Stimulated activated effector memory CD8-positive, alpha-beta T cell treated with anti-CD3 and anti-CD28 coated beads, Interleukin-12 subunit alpha, Interleukin-12 subunit beta, amount 100 ng/mL, for 72 hours (primary cell): ENCODE data around the gene VPS35.

Source experiments
- ATAC-seq: fragments of 150-1000 bp; cut with Tn5 transposase; 2 replicates; pipeline ENCODE4 v1.10.0; 2021
- DNase-seq, 2 donors: peaks; one replicate each; pipeline ENCODE4 v3.0.0; 2021 to 2022; ENCODE audit warnings: low spot score in 2 of 2
- H3K27ac Mint-ChIP-seq: one replicate; pipeline ENCODE4 v1.8.0; 2022; ENCODE audit warnings: mild to moderate bottlenecking, mixed read lengths
- H3K36me3 Mint-ChIP-seq: one replicate; pipeline ENCODE4 v1.8.0; 2022; ENCODE audit warnings: mild to moderate bottlenecking, mixed read lengths
- H3K4me1 Mint-ChIP-seq: one replicate; pipeline ENCODE4 v1.8.0; 2022; ENCODE audit warnings: mixed read lengths
- H3K4me3 Mint-ChIP-seq: one replicate; pipeline ENCODE4 v1.8.0; 2022; ENCODE audit warnings: mild to moderate bottlenecking, mixed read lengths
- H3K9me3 Mint-ChIP-seq: one replicate; pipeline ENCODE4 v1.8.0; 2022; ENCODE audit warnings: mixed read lengths

The VPS35 gene

GRCh38 chr16:46688654-46689364 lies at the start of gene VPS35:
VPS35 (minus strand) TSS chr16:46689178; CDS start chr16:46689133, 45 bp downstream.
- Mint-ChIP-seq H3K36me3 (peaks cover 22% of the 10 kb centered on the region), H3K4me3 (no peak within 1 kb of the TSS), H3K4me1 (peaks cover 43% of the 10 kb centered on the region), H3K9me3 (no peaks in the 10 kb centered on the region), H3K27ac (no peak within 1 kb of the TSS)
- DNase-seq (peak in 1 of 2 donors; percentile 98), ATAC-seq (peak; percentile 93)

GRCh38 chr16:46737621-46738214 lies 48.7 kb upstream of the VPS35 start:
- H3K9me3 Mint-ChIP-seq = no peaks in the 10 kb centered on the region
- no peak overlapping the region for H3K4me3 Mint-ChIP-seq
- DNase-seq = no peak
- ATAC-seq = no peak
- H3K27ac Mint-ChIP-seq = no peak overlapping the region
- no peaks in the 10 kb centered on the region for H3K36me3 Mint-ChIP-seq
- peaks cover 5% of the 10 kb centered on the region for H3K4me1 Mint-ChIP-seq

GRCh38 chr16:46736695-46737094 lies 47.7 kb upstream of the VPS35 start:
- H3K4me1 Mint-ChIP-seq = no peaks in the 10 kb centered on the region
- H3K4me3 Mint-ChIP-seq = no peak overlapping the region
- ATAC-seq (no peak), DNase-seq (no peak)
- no peak overlapping the region for H3K27ac Mint-ChIP-seq
- no peaks in the 10 kb centered on the region for H3K36me3 Mint-ChIP-seq
- H3K9me3 Mint-ChIP-seq = no peaks in the 10 kb centered on the region

GRCh38 chr16:46733319-46733830 lies 44.4 kb upstream of the VPS35 start:
- no peak for DNase-seq
- H3K27ac Mint-ChIP-seq = no peak overlapping the region
- H3K4me1 Mint-ChIP-seq = no peaks in the 10 kb centered on the region
- H3K4me3 Mint-ChIP-seq = no peak overlapping the region
- no peaks in the 10 kb centered on the region for H3K9me3 Mint-ChIP-seq
- no peaks in the 10 kb centered on the region for H3K36me3 Mint-ChIP-seq
- ATAC-seq = no peak

GRCh38 chr16:46732561-46732960 lies 43.6 kb upstream of the VPS35 start:
- H3K9me3 Mint-ChIP-seq = no peaks in the 10 kb centered on the region
- ATAC-seq (no peak), DNase-seq (no peak)
- no peaks in the 10 kb centered on the region for H3K4me1 Mint-ChIP-seq
- H3K27ac Mint-ChIP-seq = no peak overlapping the region
- H3K36me3 Mint-ChIP-seq = no peaks in the 10 kb centered on the region
- no peak overlapping the region for H3K4me3 Mint-ChIP-seq

- Mint-ChIP-seq H3K9me3 (no peaks in the 10 kb centered on the region), H3K4me3 (no peak overlapping the region), H3K36me3 (no peaks in the 10 kb centered on the region), H3K27ac (no peak overlapping the region), H3K4me1 (no peaks in the 10 kb centered on the region)
- ATAC-seq (no peak), DNase-seq (no peak)
Measured at GRCh38 chr16:46731691-46732555, 42.9 kb upstream of the VPS35 start.

GRCh38 chr16:46730801-46731690 lies 42.1 kb upstream of the VPS35 start:
- ATAC-seq (no peak), DNase-seq (no peak)
- H3K4me1 Mint-ChIP-seq = no peaks in the 10 kb centered on the region
- no peak overlapping the region for H3K27ac Mint-ChIP-seq
- H3K9me3 Mint-ChIP-seq = no peaks in the 10 kb centered on the region
- H3K4me3 Mint-ChIP-seq = no peak overlapping the region
- peaks cover 6% of the 10 kb centered on the region for H3K36me3 Mint-ChIP-seq

GRCh38 chr16:46730126-46730525 lies 41.1 kb upstream of the VPS35 start:
- ATAC-seq (no peak), DNase-seq (no peak)
- H3K4me3 Mint-ChIP-seq = no peak overlapping the region
- H3K4me1 Mint-ChIP-seq = no peaks in the 10 kb centered on the region
- H3K27ac Mint-ChIP-seq = no peak overlapping the region
- no peaks in the 10 kb centered on the region for H3K9me3 Mint-ChIP-seq
- H3K36me3 Mint-ChIP-seq = peaks cover 6% of the 10 kb centered on the region

GRCh38 chr16:46729326-46729995 lies 40.5 kb upstream of the VPS35 start:
- no peak for ATAC-seq
- no peaks in the 10 kb centered on the region for H3K4me1 Mint-ChIP-seq
- DNase-seq = no peak
- H3K27ac Mint-ChIP-seq = no peak overlapping the region
- no peak overlapping the region for H3K4me3 Mint-ChIP-seq
- no peaks in the 10 kb centered on the region for H3K9me3 Mint-ChIP-seq
- peaks cover 6% of the 10 kb centered on the region for H3K36me3 Mint-ChIP-seq

- Mint-ChIP-seq H3K36me3 (peaks cover 6% of the 10 kb centered on the region), H3K4me1 (no peaks in the 10 kb centered on the region), H3K9me3 (no peaks in the 10 kb centered on the region), H3K27ac (no peak overlapping the region), H3K4me3 (no peak overlapping the region)
- no peak for DNase-seq
- no peak for ATAC-seq
Measured at GRCh38 chr16:46728806-46729205, 39.8 kb upstream of the VPS35 start.

GRCh38 chr16:46727630-46728029 lies 38.7 kb upstream of the VPS35 start:
- DNase-seq (no peak), ATAC-seq (no peak)
- Mint-ChIP-seq H3K4me3 (no peak overlapping the region), H3K9me3 (no peaks in the 10 kb centered on the region), H3K4me1 (no peaks in the 10 kb centered on the region), H3K36me3 (peaks cover 6% of the 10 kb centered on the region), H3K27ac (no peak overlapping the region)

- DNase-seq (no peak), ATAC-seq (no peak)
- Mint-ChIP-seq H3K27ac (no peak overlapping the region), H3K4me1 (no peaks in the 10 kb centered on the region), H3K4me3 (no peak overlapping the region), H3K9me3 (no peaks in the 10 kb centered on the region), H3K36me3 (peaks cover 6% of the 10 kb centered on the region)
Measured at GRCh38 chr16:46727184-46727583, 38.2 kb upstream of the VPS35 start.

GRCh38 chr16:46721885-46722284 lies 32.9 kb upstream of the VPS35 start:
- Mint-ChIP-seq H3K27ac (no peak overlapping the region), H3K9me3 (no peaks in the 10 kb centered on the region), H3K4me3 (no peak overlapping the region), H3K4me1 (no peaks in the 10 kb centered on the region), H3K36me3 (peaks cover 6% of the 10 kb centered on the region)
- ATAC-seq (no peak), DNase-seq (no peak)

- Mint-ChIP-seq H3K4me1 (no peaks in the 10 kb centered on the region), H3K9me3 (no peaks in the 10 kb centered on the region), H3K27ac (no peak overlapping the region), H3K4me3 (no peak overlapping the region), H3K36me3 (no peaks in the 10 kb centered on the region)
- ATAC-seq (no peak), DNase-seq (no peak)
Measured at GRCh38 chr16:46720619-46721018, 31.6 kb upstream of the VPS35 start.
